M059J (cell line): ENCODE data around the gene ATG16L2. TPM values are rescaled to one million over a fixed set of nuclear protein-coding genes. Genes with fewer than 3 reads are reported as not detected.
A peak's percentile ranks its signal among the peaks of the same experiment; 100 is the strongest.
"Not testable (repeated sequence)": the region's sequence is repeated elsewhere in the genome, so short reads cannot be mapped to it uniquely, and the experiment has no call there.

ENCODE experiments used
- DNase-seq: peaks from one replicate; pipeline ENCODE4 v3.0.0-alpha.2; 2012; ENCODE audit warnings: low read depth
- total RNA-seq: library from RNA; depleted of rRNA; stranded (reverse); fragments of >200 nt; shearing (Covaris generic); gene quantifications from 2 replicates; pipeline ENCODE4 v1.2.3, GENCODE V29; 2014

The ATG16L2 gene
- total RNA-seq, 1 experiment from 2014 or later, result 3.5 TPM

DNA sequence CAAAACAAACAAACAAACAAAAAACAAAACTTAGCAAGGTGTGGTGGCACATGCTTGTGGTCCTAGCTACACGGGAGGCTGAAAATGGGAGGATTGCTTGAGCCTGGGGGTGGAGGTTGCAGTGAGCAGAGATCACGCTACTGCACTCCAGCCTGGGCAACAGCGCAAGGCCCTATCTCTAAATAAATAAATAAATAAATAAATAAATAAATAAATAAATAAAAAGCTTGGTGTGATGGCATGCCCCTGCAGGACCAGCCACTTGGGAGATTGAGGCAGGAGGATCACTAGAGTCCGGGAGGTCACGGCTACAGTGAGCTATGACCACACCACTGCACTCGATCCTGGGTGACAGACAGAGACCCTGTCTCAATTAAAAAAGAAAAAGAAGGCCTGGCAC, 11.4 kb upstream of the ATG16L2 start:
- DNase-seq, result no peak

DNA sequence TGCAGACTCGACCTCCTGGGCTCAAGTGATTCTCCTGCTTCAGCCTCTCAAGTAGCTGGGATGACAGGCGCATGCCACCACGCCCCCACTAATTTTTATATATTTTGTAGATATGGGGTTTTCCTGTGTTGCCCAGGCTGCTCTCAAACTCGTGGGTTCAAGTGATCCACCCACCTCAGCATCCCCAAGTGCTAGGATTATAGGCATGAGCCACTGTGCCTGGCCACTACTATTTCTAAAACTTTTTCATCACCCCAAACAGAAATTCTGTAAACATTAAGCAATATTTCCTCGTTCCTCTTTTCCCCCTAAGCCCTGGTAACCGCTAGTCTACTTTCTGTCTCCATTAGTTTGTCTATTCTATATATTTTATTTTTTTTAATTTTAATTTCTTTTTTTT, 9.0 kb upstream of the ATG16L2 start:
- DNase-seq, result no peak

DNA sequence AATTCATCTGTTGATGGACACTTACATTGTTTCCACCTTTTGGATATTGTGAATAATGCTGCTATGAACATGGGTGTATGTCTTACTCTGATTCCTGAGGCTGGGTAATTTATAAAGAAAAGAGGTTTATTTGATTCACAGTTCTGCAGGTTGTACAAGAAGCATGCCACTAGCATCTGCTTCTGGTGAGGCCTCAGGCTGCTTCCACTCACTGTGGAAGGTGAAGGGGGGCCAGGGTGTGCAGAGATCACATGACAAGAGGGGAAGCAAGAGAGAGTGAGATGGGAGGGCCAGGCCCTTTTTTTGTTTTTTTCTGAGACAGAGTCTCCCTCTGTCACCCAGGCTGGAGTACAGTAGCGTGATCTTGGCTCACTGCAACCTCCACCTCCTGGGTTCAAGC, 7.8 kb upstream of the ATG16L2 start:
- DNase-seq, result not testable (repeated sequence)

DNA sequence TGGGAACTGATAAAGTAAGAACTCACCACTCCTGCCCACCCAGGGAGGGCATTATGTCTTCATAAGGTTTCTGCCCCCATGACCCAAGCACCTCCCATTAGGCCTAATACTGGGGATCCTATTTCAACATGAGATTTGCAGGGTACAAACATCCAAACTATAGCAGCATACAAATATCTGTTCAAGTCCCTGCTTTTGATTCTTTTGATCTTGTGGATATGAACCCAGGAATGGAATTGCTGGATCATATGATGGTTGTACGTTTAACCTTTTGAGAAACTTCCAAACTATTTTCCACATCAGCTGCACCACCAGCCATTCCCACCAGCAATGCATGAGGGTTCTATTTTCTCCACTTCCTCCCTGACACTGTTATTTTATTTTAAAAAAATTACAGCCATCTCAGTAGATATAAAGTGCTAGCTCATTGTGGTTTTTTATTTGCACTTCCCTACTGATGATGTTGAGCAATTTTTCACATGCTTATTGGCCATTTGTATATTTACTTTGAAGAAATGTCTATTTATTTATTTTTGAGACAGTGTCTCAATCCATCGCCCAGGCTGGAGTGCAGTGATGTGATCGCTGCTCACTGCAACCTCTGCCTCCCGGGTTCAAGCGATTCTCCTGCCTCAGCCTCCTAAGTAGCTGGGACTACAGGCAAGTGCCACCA, 7.1 kb upstream of the ATG16L2 start:
- DNase-seq, result peak; percentile 60

DNA sequence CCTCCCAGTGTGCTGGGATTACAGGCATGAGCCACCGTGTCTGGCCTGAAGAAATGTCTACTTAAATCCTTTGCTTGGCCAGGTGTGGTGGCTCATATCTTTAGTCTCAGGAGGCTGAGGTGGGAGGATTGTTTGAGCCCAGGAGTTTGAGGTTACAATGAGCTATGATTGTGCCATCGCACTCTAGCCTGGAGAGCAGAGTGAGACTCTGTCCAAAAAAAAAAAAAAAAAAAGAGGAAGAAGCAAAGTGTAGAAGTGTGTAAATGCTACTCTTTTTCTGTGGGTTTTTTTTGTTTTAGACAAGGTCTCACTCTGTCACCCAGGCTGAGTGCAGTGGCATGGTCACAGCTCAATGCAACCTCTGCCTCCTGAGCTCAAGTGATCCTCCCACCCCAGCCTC, 6.4 kb upstream of the ATG16L2 start:
- DNase-seq, result no peak

DNA sequence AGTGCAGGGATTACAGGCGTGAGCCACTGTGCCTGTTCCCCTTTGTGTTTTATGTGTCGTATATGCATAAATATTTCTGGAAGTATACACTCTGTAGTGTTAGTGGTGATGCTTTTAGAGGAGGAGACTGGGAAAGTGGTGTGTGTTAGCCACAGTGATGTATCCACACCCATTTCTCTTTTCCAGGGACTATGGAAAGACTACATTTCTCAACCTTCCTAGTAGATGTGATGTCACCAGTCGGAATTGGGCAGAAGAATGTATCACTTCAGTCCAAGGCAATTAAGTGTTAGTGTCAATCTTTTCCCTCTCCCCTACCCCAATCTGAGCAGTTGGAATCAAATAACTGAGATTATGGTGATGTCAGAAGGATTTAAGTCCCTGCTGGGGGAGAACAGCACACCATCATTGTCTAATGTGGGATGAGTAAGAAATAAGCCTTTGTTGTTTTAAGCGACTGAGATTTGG, 5.8 kb upstream of the ATG16L2 start:
- DNase-seq, result no peak

DNA sequence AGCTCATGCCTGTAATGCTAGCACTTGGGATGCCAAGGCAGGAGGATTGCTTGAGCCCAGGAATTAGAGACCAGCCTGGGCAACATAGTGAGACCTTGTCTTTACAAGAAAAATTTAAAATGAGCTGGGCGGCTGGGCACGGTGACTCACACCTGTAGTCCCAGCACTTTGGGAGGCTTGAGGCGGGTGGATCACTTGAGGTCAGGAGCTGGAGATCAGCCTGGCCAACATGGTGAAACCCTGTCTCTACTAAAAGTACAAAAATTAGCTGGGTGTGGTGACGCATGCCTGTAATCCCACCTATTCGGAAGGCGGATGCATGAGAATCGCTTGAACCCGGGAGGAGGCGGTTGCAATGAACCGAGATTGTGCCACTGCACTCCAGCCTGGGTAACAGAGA, 2.5 kb upstream of the ATG16L2 start:
- peak; percentile 25 for DNase-seq

DNA sequence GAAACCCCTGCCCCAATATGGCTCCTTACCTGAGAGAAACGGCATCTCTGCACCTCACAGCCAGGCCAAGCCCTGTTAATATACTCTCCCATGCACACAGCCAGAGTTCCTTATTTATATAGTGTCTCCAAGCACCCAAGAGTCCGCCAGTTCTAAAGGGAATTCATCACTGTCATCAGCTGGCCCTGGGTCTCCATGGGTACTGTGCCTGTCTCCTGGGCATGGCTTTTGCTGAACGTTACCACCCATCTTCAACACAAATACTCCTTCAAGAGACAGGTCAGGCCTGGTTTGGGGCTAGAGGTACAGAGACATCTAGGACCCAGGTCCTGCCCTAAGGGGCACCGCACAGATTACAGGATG, 1.6 kb upstream of the ATG16L2 start:
- DNase-seq, result peak; percentile 48

DNA sequence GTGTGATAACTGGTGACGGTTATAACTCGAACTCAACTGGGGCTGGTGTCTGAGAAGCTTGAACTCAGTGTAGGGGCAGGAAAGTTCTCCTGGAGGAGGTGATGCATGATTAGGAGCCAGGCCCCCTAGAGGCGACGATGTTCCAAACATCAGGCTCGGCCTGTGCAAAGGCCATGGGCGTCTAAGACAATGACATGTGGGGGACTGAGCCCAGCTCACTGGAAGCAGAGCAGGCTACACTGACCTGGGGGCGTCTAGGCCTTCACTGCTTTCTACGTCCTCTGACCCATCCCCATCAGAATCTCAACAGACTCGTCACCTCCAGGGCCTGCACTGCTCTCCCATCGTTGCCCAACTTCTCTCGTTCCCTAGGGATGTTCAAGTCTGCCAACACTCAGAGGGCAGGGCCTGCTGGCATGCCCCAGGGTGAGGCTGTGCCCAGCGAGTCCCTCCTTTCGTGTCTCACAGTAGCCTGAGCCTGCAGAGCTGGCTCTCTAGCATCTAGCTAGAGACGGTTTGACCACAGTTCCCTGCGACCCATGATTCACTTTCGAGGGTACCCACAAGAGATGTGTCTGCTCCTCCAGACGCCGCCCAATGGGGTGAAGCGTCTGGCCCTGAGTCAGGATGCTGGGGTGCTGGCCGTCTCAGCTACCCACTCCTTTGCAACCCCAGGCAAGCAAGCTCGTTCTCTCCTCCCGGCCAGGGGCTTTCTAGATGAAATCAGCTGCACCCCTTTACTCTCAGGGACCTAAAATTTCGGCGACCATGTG, 1.1 kb upstream of the ATG16L2 start:
- peak; percentile 91 for DNase-seq

DNA sequence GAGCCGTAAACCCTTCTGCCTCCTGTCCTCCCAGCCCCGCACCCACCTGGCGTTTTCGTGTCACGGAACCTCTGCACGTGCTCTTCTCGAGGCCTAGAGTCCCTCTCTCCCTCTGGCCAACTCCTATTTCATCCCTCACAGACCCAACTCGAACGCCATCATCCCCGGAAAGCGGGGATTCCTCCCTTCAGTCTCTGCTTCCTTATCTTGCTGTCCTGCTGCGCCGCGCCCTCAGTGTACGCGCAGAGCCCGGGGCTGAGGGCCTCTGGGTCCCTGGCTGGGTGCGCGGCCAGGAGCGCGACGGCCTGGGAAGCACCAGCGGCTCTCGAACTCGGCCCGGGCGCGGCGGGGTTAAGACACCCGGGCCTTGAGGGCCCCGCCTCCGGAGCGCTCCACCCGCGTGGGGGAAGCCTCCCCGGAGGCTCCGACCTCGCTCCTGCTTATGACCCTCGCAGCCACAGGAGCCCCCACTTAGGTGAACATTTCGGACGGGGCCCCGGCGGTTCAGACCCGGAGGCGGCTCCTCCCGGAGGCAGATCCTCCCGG, 398 bp upstream of the ATG16L2 start:
- peak; percentile 82 for DNase-seq

DNA sequence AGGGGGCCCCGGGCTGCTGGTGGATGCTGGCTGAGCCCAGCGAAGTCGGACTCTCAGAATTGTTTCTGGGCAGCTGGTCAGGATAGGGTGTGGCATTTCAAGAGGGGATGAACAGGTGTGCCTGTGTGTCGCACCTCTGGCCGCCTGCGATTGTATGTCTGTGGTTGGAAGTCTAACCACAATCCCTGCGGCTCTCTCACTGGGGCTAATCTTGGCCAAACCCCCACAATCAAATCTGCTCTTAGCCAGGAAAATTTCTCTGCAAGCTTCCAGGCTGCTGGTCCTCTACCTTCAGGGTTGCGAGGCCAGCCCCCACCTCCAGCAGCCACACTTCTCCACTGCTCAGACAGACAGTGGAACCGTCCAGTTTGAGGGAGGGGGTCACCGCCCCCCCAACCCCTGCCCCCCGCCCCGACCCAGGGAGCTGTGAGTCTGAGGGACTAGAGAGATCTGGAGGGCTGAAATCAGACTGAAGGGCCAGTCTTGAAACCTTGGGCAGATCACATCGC, 953 bp downstream of the ATG16L2 start:
- peak; percentile 74 for DNase-seq

DNA sequence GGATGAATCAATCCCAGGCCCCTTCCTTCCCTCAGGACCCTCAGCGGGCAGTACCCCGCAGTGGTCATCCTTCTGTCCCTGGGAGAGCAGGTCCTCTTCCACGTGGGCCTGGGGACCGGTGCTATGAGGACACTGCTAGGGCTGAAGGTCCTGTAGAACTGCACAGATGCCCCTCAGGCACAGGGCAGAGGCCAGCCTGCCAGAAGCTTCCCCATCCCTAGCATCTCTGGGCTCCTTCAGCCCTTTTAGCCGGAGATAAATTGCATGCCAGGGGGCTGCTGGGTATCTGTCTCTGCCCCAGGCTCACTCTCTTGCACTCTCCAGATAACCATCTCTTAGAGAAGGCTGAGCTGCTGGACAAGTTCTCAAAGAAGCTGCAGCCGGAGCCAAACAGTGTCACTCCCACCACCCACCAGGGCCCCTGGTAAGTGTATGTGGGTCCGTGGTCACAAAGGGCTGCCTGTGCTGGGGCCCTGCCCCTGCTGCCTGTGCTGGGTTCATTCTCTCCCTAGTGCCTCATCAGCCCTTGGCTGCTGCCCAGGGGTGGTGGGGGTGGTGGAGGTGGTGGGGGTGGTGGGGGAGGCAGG, 2.3 kb downstream of the ATG16L2 start:
- DNase-seq, result peak; percentile 17

DNA sequence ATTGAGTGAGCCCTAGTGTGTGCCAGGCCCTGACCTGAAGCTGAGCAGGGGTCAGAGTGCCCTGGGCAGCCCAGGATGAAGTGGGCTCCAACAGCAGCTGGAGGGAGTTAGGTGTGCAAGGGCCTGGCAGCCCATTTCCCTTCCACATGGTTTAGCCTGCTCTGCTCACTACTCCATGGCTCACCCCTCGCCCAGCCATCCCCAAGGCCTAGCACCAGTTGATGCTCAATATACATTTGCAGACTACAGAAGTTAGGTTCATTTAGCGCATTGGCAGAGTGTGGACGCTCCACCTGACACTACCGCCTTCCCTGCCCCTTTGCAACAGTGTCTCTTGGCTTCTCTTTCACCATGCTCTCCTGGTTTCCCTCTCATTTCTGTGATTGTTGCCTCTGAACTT, 3.8 kb downstream of the ATG16L2 start:
- DNase-seq, result no peak

DNA sequence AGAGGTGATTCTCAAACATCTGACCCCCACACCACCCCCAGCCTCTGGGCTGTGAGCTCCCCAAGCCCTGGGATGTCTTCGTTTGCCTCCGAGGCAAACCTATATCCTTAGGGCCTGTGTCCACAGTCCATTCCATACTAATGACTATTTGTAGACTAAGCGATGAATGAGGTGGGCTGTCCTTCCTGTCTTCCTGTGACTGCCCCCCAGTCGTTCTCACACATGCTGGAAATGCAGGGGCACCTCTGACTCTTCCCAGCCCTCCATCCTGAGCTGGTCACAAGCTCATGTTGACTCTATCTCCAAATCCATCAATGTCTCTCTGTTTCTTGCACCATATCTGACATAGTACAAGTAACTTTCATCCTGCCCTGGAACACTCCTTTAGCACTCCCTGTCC, 4.8 kb downstream of the ATG16L2 start:
- no peak for DNase-seq

DNA sequence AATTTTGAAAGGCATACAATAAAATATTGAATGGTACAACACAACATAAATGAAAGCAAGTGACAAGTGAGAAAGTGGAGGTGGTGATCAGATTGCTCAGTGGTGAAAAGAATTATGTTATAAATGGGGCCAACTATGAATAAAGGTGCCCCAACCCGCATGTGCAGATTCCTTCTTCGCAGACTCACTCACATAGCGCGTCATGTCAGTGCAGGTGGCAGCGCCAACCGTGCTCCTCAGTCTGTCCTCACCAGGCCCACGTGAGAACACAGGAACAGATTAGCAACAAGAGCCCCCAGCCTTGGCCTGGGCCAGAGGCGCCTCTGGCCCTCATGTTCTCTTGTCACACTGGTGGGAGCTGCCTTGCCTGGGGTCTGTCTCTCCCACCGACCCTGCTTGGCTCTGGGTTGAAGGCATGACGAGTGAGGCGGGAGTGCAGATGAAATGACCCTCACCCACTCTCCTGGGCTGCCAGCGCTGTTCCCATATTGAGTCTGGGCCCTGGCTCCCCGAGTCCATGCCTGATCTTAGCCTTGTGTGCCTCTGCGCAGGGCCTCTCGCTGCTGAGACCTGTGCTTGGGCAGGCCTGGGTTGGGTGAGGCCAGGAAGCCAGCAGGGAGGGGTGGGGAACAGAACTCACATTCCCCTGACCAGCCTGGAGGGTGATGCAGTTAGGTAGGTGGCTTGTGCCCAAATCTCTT, 6.4 kb downstream of the ATG16L2 start:
- no peak for DNase-seq

DNA sequence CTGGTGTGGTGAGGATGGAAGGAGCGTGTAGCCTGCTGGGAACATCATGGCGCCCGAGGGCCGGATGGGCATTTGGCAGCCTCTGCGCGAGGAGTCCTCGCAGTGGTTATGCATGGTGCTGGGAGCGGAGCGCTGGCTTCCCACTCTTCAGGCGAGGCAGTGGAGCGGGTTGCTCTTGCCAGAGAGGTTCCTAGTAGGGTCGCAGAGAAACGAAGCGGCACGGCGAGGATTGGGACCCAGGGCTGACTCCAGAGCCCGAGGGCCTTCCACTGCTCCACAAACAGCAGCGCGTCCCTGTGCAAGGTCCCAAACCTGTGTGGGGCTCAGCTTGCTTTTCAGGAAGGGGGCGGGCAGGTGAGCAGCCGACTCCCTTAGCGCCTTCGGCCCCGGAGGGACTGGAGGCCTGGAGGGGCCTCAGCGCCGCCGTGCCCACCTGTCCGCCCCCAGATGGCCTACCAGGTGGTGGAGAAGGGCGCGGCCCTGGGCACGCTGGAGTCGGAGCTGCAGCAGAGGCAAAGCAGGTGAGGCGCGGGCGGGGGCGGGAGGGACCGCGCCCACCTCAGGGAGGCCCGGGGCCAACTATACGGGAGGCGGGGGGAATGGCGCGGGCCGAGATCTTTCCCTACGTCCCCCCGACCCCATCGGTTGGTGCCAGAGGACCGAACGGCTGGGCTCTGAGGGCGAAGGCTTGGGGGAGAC, 7.2 kb downstream of the ATG16L2 start:
- no peak for DNase-seq

DNA sequence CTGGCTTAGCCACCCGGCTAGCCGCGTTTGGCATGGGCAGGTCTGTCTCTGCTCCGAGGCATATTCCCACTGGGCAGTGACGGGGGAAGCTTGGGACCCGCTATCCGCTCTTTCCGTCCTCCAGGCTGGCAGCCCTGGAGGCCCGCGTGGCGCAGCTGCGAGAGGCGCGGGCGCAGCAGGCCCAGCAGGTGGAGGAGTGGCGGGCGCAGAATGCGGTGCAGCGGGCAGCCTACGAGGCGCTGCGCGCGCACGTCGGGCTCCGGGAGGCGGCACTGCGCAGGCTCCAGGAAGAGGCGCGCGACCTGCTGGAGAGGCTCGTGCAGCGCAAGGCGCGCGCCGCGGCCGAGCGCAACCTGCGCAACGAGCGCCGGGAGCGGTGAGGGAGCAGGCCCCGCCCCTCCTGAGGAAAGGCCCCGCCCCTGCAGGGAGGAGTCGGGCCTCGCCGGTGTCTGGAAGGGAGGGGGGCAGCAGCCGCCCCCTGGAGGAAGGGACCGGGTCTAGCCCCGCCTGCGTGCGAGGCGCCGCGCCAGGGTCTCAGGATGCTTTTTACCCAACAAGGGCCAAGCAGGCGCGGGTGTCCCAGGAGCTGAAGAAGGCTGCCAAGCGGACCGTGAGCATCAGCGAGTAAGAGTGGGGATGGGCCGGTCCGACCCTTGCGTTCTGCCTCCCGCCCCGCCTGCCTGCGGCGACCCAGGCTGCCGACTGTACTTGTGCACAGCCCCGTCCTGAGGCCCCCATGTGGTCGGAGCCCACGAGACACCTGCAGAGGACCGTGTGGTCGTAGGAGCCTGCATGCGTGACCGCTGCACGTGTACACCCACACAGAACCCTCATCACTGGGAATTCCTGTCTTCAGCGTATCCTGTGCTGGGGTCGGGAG, 7.9 kb downstream of the ATG16L2 start:
- peak; percentile 74 for DNase-seq

DNA sequence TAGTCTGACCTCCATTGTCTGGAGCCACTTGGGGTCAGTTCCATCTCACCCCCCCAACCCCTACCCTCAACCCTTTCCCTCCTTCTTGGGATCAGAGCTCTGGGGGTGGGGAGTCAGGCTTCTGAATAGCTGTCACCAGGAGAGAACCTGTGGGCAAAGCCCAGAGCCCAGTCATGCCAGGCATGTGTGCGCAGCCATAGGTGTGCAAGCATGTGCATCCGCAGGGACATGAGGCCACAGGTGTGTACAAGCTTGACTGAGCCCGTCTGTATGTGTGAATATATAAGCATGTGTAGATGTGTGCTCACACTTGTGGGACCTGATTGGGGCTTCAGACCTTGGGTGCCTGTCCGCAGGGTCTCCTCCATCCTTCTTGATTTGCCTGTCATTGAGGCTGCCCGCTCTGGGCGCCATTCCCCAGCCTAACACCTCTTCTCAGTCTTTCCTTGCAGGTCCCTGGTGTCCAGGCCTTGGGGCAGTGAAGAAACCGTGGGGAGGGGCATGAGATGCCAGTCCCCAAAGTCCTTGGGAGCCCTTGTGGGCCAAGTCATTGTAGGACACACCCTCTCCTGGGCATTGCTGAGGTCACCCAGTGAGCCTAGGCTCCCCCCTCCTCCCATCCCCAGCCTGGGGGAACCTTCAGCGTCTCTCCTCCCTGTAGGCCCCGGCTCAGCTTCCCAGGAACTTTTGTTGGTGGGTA, 9.0 kb downstream of the ATG16L2 start:
- DNase-seq, result no peak

DNA sequence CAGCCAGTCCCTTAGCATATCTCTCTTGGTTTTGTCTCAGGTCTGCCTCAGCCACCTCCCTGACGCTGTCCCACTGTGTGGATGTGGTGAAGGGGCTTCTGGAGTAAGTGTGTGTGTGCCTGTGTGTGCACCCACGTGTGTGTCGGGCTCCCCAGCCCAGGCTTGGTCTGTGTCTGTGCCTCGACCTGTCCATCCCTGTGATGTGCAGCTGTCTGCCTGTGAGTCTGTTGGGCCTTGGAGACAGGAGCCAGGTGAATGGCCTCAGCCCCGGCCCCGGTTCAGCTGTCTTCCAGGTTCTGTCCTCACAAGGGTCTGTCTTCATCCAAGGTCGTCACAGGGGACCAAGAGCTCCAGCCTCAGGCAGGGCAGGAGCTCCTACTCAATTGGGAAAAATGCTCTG, 9.8 kb downstream of the ATG16L2 start:
- DNase-seq, result no peak
